ENCODE measurements around the gene C20orf96. TPM values are rescaled to one million over a fixed set of nuclear protein-coding genes. Genes with fewer than 3 reads are reported as not detected.

Gene C20orf96
- total RNA-seq, 1 donor from 2014 or later = 11.6 TPM

DNA sequence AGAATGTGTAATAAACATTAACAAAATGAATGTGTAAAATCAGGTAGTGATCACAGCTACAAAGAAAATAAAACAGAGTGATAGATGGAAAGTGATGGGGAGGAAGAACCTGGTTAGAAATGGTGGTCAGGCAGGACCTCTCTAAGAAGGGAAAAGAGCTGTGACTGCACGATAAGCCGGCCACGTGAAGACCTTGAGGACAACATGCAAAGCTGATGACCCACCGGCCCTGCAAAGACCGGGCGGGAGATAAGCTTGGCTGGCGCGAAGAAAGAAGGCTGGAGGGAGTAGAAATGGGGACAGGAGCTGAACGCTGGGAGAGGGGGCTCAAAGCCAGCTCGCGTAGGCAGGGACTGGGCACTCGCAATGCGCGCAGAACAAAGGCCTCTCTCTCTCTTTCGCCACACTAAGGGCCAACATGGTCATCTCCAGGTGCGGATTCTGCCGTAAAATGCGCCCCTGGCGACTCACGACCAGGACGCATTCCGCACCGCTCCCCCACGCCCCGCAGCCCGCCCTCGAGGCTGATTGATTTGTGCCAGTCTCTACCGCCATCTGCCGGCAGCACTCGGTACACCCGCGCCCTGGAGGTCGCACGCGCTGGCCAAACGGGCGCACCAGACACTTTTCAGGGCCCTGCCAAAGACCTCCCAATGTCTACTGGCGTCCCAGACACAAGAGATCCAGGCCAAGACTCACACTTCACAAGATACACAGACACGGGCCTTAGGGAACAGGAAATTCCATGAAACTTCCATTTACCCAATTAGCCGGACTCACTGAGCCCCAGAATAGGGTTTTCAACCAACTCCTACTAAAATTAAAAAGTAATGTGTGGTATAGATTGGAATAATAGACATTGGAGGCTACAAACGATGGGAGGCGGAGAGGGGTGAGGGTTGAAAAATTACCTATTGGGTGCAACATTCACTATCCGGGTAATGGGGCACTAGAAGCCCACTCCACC, 23.7 kb downstream of the C20orf96 start:
- peak; percentile 96 to 98 for ATAC-seq
- intact Hi-C loops (cut with DNase I) = no loop called here
- Histone ChIP-seq H3K4me3 (peak overlapping the region; percentile 55), H3K27me3 (ENCODE audit: low read depth) (no peaks in the 10 kb centered on the region), H3K4me1 (peaks cover 4% of the 10 kb centered on the region), H3K36me3 (no peaks in the 10 kb centered on the region), H3K9me3 (no peaks in the 10 kb centered on the region), H3K27ac (no peak overlapping the region)
- peak; percentile 93 for DNase-seq
- TF ChIP-seq, protein P1, sequence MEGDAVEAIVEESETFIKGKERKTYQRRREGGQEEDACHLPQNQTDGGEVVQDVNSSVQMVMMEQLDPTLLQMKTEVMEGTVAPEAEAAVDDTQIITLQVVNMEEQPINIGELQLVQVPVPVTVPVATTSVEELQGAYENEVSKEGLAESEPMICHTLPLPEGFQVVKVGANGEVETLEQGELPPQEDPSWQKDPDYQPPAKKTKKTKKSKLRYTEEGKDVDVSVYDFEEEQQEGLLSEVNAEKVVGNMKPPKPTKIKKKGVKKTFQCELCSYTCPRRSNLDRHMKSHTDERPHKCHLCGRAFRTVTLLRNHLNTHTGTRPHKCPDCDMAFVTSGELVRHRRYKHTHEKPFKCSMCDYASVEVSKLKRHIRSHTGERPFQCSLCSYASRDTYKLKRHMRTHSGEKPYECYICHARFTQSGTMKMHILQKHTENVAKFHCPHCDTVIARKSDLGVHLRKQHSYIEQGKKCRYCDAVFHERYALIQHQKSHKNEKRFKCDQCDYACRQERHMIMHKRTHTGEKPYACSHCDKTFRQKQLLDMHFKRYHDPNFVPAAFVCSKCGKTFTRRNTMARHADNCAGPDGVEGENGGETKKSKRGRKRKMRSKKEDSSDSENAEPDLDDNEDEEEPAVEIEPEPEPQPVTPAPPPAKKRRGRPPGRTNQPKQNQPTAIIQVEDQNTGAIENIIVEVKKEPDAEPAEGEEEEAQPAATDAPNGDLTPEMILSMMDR (IDR thresholded peaks at IDR 0.05) = peak; percentile 98

GRCh38 chr20:263701-264100, 26.8 kb downstream of the C20orf96 start:
- intact Hi-C loops (cut with DNase I) = no loop called here
- DNase-seq = no peak

DNA sequence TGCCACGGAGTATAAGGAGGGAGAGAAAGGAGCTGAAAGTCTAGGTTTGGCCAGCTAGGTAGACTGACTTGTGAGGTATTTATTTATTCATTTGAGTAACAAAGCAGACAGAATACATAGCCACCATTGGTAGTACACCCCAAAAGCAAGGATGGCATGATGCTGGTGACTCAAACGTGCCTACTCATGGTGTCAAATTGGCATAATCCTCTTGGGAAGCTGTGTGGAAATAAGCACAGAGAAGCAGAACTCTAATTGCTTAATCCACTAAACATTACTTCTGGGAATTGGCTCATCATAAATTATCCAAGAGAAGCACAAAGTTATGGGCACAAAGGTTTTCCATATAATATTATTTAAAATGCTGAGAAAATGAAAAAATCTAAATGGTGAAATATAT, 30.6 kb downstream of the C20orf96 start:
- no peaks in the 10 kb centered on the region for H3K27me3 ChIP-seq (ENCODE audit: low read depth)
- ATAC-seq (no peak), DNase-seq (no peak)
- H3K9me3 ChIP-seq = no peaks in the 10 kb centered on the region
- no peaks in the 10 kb centered on the region for H3K36me3 ChIP-seq
- TF ChIP-seq, protein P1 (IDR thresholded peaks at IDR 0.05) = no peak
- H3K4me1 ChIP-seq = no peaks in the 10 kb centered on the region
- intact Hi-C loops (cut with DNase I) = no loop called here
- no peak overlapping the region for H3K27ac ChIP-seq
- H3K4me3 ChIP-seq = no peak overlapping the region

More at GRCh38 chr20:263701-264100, 26.8 kb downstream of the C20orf96 start:
- no peaks in the 10 kb centered on the region for H3K27me3 ChIP-seq (ENCODE audit: low read depth)
- TF ChIP-seq, protein P1 (IDR thresholded peaks at IDR 0.05) = no peak
- ATAC-seq = no peak
- no peak overlapping the region for H3K27ac ChIP-seq
- no peaks in the 10 kb centered on the region for H3K36me3 ChIP-seq
- no peak overlapping the region for H3K4me3 ChIP-seq
- H3K9me3 ChIP-seq = no peaks in the 10 kb centered on the region
- peaks cover 4% of the 10 kb centered on the region for H3K4me1 ChIP-seq

- H3K4me1 ChIP-seq = no peaks in the 10 kb centered on the region
- intact Hi-C loops (cut with DNase I) = no loop called here
- no peak overlapping the region for H3K4me3 ChIP-seq
- no peaks in the 10 kb centered on the region for H3K9me3 ChIP-seq
- TF ChIP-seq, protein P1 (IDR thresholded peaks at IDR 0.05) = peak; percentile 9
- DNase-seq = no peak
- H3K36me3 ChIP-seq = no peaks in the 10 kb centered on the region
- no peak overlapping the region for H3K27ac ChIP-seq
- peak in 1 of 2 donors; percentile 39 for ATAC-seq
- H3K27me3 ChIP-seq (ENCODE audit: low read depth) = no peaks in the 10 kb centered on the region
These were observed 31.6 kb downstream of the C20orf96 start for GRCh38 chr20:258963-259362.

- TF ChIP-seq, protein P1 (IDR thresholded peaks at IDR 0.05) = no peak
- no peaks in the 10 kb centered on the region for H3K27me3 ChIP-seq (ENCODE audit: low read depth)
- intact Hi-C loops (cut with DNase I) = no loop called here
- no peak for DNase-seq
- ATAC-seq = no peak
- no peaks in the 10 kb centered on the region for H3K9me3 ChIP-seq
- H3K4me3 ChIP-seq = no peak overlapping the region
- H3K36me3 ChIP-seq = no peaks in the 10 kb centered on the region
- no peak overlapping the region for H3K27ac ChIP-seq
- H3K4me1 ChIP-seq = no peaks in the 10 kb centered on the region
These were observed 32.2 kb downstream of the C20orf96 start for GRCh38 chr20:258269-258858.
